ENCODE data around the gene C10orf105. TPM values are rescaled to one million over a fixed set of nuclear protein-coding genes. Genes with fewer than 3 reads are reported as not detected.

Gene C10orf105
- total and polyA plus RNA-seq, 9 donors, result 0.08 to 0.48 (median 0.19) TPM

DNA sequence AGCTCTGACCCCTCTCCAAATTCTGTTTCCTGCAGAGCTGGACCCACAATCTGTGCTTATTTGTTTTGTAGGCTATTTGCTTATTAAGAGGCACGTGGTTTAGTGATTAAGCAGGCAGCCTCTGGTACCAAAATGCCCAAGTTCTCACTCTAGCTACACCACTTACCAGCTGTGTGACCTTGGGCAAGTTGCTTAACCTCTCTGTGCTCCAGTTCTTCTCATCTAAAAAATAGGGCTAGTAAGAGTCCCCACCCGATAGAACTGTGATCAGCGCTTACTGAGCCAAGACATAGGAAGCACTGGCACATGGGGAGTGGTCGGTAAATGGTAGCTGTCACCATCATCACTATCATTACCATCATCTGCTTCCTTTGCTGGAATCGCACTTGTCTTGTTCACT lies 20.8 kb downstream of the C10orf105 start:
- Histone ChIP-seq H3K4me1 (ENCODE audit: control insufficient read depth, insufficient read depth, low read length) (peaks cover 29% of the 10 kb centered on the region), H3K27me3 (ENCODE audit: control insufficient read depth, insufficient read depth, low read length) (peaks cover 2% of the 10 kb centered on the region), H3K27ac (ENCODE audit: low read length) (no peak overlapping the region), H3K4me3 (ENCODE audit: low read length) (no peak overlapping the region), H3K9me3 (replicated peaks; ENCODE audit: control insufficient read depth, low read depth, low read length) (no peaks in the 10 kb centered on the region), H3K36me3 (ENCODE audit: control insufficient read depth, insufficient read depth, low read length) (no peaks in the 10 kb centered on the region)
- WGBS (ENCODE audit: insufficient coverage), result no CpG with 5 or more reads among the region's 5 CpGs
- DNase-seq, result no peak

DNA sequence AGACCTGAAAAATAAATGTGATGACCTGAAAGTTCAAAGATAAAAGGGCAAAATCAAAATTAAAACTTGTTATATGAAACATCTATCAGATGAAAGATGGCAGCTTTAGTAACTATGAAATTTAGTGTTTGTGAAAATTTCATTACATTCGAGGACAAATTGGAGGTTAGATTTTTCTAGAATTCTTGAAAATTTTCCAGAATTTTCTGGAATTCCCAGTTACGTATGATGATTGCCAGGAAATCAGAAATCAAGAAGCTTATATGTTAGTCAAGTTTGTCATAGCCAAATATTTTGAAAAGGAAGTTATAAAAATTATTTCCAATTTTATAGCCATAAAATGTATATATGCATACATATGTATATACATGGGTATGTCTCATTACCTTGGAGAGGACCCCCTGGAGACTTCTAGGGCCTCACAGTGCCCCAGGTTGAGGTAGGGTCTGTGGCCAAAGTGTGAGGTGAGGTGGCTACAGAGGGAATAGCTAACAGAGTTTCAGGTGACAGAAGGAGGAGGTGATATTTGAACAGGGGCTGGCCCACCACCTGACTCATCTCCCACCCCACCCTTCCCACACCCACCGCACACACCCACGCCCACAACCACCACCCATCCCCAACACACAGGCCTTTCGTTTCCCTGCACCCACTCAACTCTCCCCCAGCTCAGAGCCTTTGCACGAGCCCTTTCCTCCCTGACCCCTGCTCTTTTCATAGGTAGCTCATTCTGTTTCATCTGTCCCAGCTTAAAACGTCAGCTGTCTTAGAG lies 21.5 kb downstream of the C10orf105 start:
- Histone ChIP-seq H3K4me3 (ENCODE audit: low read length) (no peak overlapping the region), H3K4me1 (ENCODE audit: control insufficient read depth, insufficient read depth, low read length) (peaks cover 29% of the 10 kb centered on the region), H3K27ac (ENCODE audit: low read length) (no peak overlapping the region), H3K36me3 (ENCODE audit: control insufficient read depth, insufficient read depth, low read length) (no peaks in the 10 kb centered on the region), H3K9me3 (replicated peaks; ENCODE audit: control insufficient read depth, low read depth, low read length) (no peaks in the 10 kb centered on the region), H3K27me3 (ENCODE audit: control insufficient read depth, insufficient read depth, low read length) (peaks cover 2% of the 10 kb centered on the region)
- 71% methylated on average over 5 of the region's 7 CpGs for WGBS (ENCODE audit: insufficient coverage)
- no peak for DNase-seq

DNA sequence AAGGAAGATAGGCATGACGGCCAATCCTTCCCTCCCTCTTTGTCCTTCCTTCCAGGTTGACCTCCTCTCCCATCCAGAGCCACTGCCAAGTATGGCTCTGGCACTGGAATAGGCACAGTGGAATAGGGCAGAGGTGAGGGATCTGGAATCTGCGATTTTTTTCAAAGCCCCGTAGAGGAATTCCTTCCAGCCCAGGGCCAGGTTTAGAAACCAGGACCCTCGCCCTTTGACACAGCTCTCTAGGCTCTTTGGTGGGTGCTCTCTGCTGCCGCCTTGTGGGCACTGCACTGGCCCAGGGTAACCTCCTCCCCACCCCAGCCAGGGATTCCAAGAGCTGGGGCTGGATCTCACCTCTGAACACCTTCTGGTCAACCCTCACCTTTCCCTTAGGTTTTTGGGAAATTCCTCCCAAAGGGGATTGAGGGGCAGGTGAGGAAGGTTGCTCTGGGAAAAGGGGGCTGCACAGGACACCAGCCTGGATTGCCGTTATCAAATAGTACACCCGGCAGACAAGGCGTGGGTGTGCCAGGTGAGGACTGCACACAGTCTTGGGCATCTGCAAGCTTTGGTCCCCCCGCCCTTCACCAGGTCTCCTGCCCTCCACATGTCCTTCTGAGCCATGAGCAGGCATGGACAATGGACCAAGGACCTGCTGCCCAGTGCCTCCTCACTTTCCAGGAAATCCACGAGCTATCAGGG lies 22.8 kb downstream of the C10orf105 start:
- 63% methylated on average over 9 of the region's 10 CpGs for WGBS (ENCODE audit: insufficient coverage)
- peaks cover 29% of the 10 kb centered on the region for H3K4me1 ChIP-seq (ENCODE audit: control insufficient read depth, insufficient read depth, low read length)

DNA sequence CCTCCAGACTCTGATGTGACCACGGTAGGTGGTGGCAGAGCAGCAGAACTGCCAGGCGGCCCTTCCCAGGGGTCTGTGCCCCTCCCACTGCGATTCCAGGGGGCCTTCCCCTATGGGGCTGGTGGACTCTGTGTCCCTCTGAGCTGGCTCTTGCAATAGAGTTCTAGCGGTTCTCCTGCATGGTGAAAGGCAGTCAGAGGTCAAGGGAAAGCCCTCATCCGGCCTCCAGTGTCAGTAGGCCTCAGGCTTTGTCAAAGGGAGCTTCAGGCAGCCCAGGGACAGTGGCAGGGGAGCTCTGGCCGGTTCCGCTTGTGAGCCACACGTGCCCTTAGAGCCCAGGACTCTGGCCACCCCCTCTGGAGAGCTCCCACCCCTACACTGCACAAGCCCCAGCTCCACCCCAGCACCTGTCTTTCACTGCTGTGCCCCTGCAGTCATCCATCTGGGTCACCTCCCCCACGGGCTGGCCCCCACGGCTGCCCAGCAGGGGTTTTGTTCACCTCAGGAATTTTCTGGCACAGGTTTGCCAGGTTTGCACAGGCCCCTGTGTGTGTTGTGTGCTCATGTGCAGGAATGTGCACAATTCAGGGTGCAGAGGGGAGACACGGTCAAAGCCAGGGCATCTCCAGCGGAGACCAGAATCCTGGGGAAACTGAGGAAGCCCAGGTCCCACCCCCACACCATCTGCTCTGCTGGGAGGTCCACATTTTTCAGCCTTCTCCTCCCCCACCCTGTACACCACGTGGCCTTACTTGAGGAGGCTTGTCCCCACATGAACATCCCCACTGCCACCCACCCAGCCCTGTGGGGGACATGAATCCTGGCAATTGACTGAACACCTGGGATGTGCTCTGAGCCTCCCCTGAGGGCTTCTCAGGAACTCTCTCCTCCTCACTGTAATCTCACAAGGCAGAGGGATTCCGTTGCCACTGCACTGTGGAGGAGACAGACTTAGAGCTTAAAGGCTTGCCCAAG lies 23.8 kb downstream of the C10orf105 start:
- no peak overlapping the region for H3K4me3 ChIP-seq (ENCODE audit: low read length)
- no peak for DNase-seq
- peaks cover 3% of the 10 kb centered on the region for H3K9me3 ChIP-seq (replicated peaks; ENCODE audit: control insufficient read depth, low read depth, low read length)
- peaks cover 2% of the 10 kb centered on the region for H3K27me3 ChIP-seq (ENCODE audit: control insufficient read depth, insufficient read depth, low read length)
- no peak overlapping the region for H3K27ac ChIP-seq (ENCODE audit: low read length)
- peaks cover 29% of the 10 kb centered on the region for H3K4me1 ChIP-seq (ENCODE audit: control insufficient read depth, insufficient read depth, low read length)
- no peaks in the 10 kb centered on the region for H3K36me3 ChIP-seq (ENCODE audit: control insufficient read depth, insufficient read depth, low read length)
- WGBS (ENCODE audit: insufficient coverage), result 78% methylated on average over 9 of the region's 14 CpGs

More for the DNA sequence above, 22.8 kb downstream of the C10orf105 start:
- Histone ChIP-seq H3K36me3 (ENCODE audit: control insufficient read depth, insufficient read depth, low read length) (no peaks in the 10 kb centered on the region), H3K27ac (ENCODE audit: low read length) (no peak overlapping the region), H3K27me3 (ENCODE audit: control insufficient read depth, insufficient read depth, low read length) (peaks cover 2% of the 10 kb centered on the region), H3K4me3 (ENCODE audit: low read length) (no peak overlapping the region), H3K9me3 (replicated peaks; ENCODE audit: control insufficient read depth, low read depth, low read length) (no peaks in the 10 kb centered on the region)
- DNase-seq, result no peak

DNA sequence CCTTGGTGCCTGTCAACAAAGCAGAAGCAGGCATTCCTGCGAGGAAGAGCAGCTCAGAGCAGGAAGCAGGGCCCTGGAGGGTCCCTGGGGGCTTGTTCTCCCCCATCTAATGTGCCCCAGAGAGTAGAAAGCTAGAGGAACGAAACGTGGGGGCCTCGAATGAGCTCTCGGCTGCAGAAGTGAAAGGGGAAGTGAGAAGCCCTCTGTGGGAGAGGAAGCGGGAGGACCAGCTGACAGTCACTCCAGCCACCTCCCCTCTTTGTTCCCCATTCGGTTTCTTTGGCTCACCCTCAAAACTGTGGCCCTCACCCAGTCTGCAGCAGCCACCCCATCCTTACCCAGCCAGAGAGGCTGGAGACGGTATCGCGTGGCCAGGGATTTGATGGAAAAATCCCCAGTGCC lies 25.0 kb downstream of the C10orf105 start:
- Histone ChIP-seq H3K4me3 (ENCODE audit: low read length) (no peak overlapping the region), H3K36me3 (ENCODE audit: control insufficient read depth, insufficient read depth, low read length) (no peaks in the 10 kb centered on the region), H3K27me3 (ENCODE audit: control insufficient read depth, insufficient read depth, low read length) (peaks cover 2% of the 10 kb centered on the region), H3K27ac (ENCODE audit: low read length) (peak overlapping the region; percentile 42), H3K9me3 (replicated peaks; ENCODE audit: control insufficient read depth, low read depth, low read length) (peaks cover 3% of the 10 kb centered on the region), H3K4me1 (ENCODE audit: control insufficient read depth, insufficient read depth, low read length) (peaks cover 29% of the 10 kb centered on the region)
- WGBS (ENCODE audit: insufficient coverage), result 14% methylated on average over 1 of the region's 10 CpGs
- peak; percentile 74 for DNase-seq

DNA sequence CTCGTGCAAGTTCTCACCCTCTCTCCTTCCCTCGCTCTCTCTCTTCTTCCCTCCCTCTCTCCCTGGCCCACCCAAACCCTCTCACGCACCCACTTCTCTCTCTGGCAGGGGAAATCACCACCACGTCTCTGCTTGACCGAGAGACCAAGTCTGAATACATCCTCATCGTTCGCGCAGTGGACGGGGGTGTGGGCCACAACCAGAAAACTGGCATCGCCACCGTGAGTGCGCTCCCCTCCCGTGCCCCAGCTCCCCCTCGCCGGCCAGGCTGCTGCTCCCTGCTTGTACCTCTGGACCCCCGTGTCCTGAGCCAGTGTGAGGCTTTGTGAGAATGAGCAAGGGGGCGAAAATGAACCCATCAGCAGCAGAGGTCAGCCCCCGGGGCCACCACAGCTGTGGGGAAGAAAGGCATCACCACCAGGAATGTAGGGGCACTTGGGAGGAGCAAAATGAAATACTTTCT lies 25.5 kb downstream of the C10orf105 start:
- Histone ChIP-seq H3K27ac (ENCODE audit: low read length) (peak overlapping the region; percentile 42), H3K36me3 (ENCODE audit: control insufficient read depth, insufficient read depth, low read length) (no peaks in the 10 kb centered on the region), H3K27me3 (ENCODE audit: control insufficient read depth, insufficient read depth, low read length) (peaks cover 2% of the 10 kb centered on the region), H3K4me1 (ENCODE audit: control insufficient read depth, insufficient read depth, low read length) (peaks cover 29% of the 10 kb centered on the region), H3K4me3 (ENCODE audit: low read length) (no peak overlapping the region), H3K9me3 (replicated peaks; ENCODE audit: control insufficient read depth, low read depth, low read length) (peaks cover 3% of the 10 kb centered on the region)
- WGBS (ENCODE audit: insufficient coverage), result 76% methylated on average over 18 of the region's 18 CpGs
- no peak for DNase-seq

DNA sequence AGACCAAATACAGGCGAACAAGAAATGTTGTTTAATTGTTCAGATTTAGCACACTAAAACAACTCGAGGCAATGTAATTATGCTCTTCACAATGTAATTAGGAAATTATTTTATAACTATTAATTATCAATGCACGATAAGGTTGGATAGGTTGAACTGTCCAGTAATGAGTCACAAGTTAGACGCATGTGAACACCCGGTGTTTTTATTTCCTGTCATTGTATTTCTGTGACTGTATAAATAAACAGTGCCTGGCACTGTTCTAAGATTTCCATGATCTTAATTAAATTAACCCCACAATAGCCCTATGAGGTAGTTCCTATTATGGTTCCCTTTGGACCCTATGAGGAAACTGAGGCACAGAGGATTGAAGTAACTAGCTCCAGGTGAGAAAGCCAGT lies 26.2 kb downstream of the C10orf105 start:
- DNase-seq, result no peak
- peak overlapping the region; percentile 49 for H3K27ac ChIP-seq (ENCODE audit: low read length)
- no peaks in the 10 kb centered on the region for H3K27me3 ChIP-seq (ENCODE audit: control insufficient read depth, insufficient read depth, low read length)
- H3K36me3 ChIP-seq (ENCODE audit: control insufficient read depth, insufficient read depth, low read length), result no peaks in the 10 kb centered on the region
- peaks cover 29% of the 10 kb centered on the region for H3K4me1 ChIP-seq (ENCODE audit: control insufficient read depth, insufficient read depth, low read length)
- peaks cover 5% of the 10 kb centered on the region for H3K9me3 ChIP-seq (replicated peaks; ENCODE audit: control insufficient read depth, low read depth, low read length)
- H3K4me3 ChIP-seq (ENCODE audit: low read length), result no peak overlapping the region
- WGBS (ENCODE audit: insufficient coverage), result no CpG with 5 or more reads among the region's 5 CpGs

DNA sequence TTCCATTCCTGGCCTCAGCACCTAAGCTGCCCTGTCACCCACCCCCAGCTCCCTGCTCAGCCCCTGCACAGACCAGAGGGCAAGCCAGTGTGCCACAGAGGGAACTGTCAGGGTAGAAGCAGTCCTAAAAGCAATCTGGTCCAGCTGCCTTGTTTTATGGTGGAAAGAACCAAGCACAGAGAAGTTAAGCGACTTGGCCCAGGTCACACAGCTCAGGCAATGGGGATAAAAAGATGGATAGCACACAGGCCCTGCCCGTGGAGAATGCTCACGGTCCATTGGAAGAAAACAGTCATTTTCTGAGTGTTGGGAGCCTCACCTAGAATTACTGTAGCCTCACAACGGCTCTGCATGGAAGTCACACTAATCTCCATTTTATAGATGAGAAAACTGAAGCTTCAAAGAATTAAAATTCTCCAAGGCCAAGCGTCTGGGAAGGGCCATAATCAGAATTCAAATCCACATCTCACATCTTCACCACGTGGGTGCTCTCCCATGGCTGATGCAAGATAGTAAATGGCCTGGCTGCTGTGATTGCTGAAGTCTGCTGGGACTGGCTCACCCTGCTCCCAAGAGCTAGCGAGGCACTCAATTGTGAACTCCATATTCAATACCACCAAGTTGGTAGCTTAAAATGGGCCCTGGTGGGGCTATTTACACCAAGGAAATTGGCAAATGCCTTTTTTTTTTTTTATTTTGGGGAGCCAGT lies 26.8 kb downstream of the C10orf105 start:
- Histone ChIP-seq H3K4me3 (ENCODE audit: low read length) (no peak overlapping the region), H3K36me3 (ENCODE audit: control insufficient read depth, insufficient read depth, low read length) (no peaks in the 10 kb centered on the region), H3K9me3 (replicated peaks; ENCODE audit: control insufficient read depth, low read depth, low read length) (peaks cover 5% of the 10 kb centered on the region), H3K4me1 (ENCODE audit: control insufficient read depth, insufficient read depth, low read length) (peaks cover 29% of the 10 kb centered on the region), H3K27me3 (ENCODE audit: control insufficient read depth, insufficient read depth, low read length) (no peaks in the 10 kb centered on the region), H3K27ac (ENCODE audit: low read length) (peak overlapping the region; percentile 49)
- DNase-seq, result no peak
- WGBS (ENCODE audit: insufficient coverage), result 70% methylated on average over 2 of the region's 7 CpGs

DNA sequence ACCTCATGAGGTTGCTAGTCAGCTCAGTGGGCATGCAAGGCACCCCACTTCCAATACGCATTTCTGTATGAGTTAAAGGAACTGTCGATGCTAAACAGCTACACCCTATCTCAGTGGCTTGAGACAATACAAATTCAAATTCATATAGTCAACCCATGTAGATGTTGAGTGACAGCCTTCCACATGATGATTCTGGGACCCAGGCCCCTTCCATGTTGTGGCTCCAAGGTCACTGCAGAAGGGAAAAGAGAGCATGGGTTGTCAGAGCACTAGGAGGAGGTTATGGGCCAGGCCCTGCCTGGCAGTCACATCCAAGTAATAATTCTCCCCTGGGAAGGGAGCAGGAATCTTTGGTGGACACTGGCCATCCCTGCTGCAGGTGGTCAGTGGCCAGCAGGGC lies 28.2 kb downstream of the C10orf105 start:
- peaks cover 5% of the 10 kb centered on the region for H3K9me3 ChIP-seq (replicated peaks; ENCODE audit: control insufficient read depth, low read depth, low read length)
- no peak for DNase-seq
- no CpG with 5 or more reads among the region's 2 CpGs for WGBS (ENCODE audit: insufficient coverage)
- H3K27ac ChIP-seq (ENCODE audit: low read length), result no peak overlapping the region
- H3K27me3 ChIP-seq (ENCODE audit: control insufficient read depth, insufficient read depth, low read length), result no peaks in the 10 kb centered on the region
- no peak overlapping the region for H3K4me3 ChIP-seq (ENCODE audit: low read length)
- no peaks in the 10 kb centered on the region for H3K36me3 ChIP-seq (ENCODE audit: control insufficient read depth, insufficient read depth, low read length)
- peaks cover 32% of the 10 kb centered on the region for H3K4me1 ChIP-seq (ENCODE audit: control insufficient read depth, insufficient read depth, low read length)
